GM12891 (cell line): ENCODE results near the gene CACNB4.

Source experiments
- POLR2A ChIP-seq: IDR thresholded peaks from 2 replicates; pipeline ENCODE4 v1.6.1; 2011; ENCODE audit warnings: low read depth, low read length, control low read depth
- POLR2AphosphoS5 ChIP-seq: IDR thresholded peaks from 2 replicates; pipeline ENCODE4 v1.6.1; 2011; ENCODE audit warnings: low read depth, low read length, control low read depth
- POU2F2 ChIP-seq: IDR thresholded peaks from 2 replicates; pipeline ENCODE4 v1.6.1; 2011; ENCODE audit warnings: low read depth, mild to moderate bottlenecking, control low read depth, low read length, moderate library complexity
- SPI1 ChIP-seq: IDR thresholded peaks from 2 replicates; pipeline ENCODE4 v1.6.1; 2011; ENCODE audit warnings: low read depth, low read length, control low read depth
- TAF1 ChIP-seq: IDR thresholded peaks from 2 replicates; pipeline ENCODE4 v1.6.1; 2011; ENCODE audit warnings: low read depth, low read length, control low read depth

DNA sequence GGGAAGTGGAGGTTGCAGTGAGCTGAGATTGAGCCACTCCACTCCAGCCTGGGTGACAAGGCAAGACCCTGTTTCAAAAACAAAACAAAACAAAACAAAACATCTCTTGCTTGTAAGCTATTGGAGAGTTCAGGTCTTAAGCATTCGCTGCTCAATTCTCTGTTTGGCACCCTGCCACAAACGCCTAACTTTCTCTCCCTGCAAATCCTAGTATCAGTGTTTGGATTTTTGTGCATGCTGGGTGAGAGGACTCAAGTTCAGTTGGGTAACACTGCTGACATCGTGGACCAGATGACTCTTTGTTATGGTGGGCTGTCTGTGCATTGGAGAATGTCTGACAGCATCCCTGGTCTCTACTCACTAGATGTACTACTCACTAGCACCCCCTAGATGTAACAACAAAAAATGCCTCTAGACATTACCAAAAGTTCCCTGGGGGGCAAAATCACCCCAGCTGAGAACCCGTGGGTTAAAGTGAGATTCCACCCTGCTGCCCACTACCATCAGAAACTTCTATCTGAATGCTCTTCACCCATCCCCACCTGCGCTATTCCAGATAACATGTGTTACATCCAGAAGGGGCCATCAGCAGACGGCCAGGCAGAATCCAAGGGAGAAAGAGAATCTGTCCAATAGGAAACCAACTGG lies 50.9 kb downstream of the CACNB4 start:
- TF ChIP-seq TAF1 (no peak), POLR2A (no peak), POLR2AphosphoS5 (no peak), SPI1 (no peak), POU2F2 (no peak)
